Activated B cell treated with CpG ODN at 0.5 μM for 24 hours (primary cell): ENCODE measurements around the gene IGFL2. TPM values are rescaled to one million over a fixed set of nuclear protein-coding genes. Genes with fewer than 3 reads are reported as not detected.
"Not testable (repeated sequence)": the region's sequence is repeated elsewhere in the genome, so short reads cannot be mapped to it uniquely, and the experiment has no call there.

Experiments used
- ATAC-seq: fragments of 200-7000 bp; cut with Tn5 transposase; one replicate; pipeline ENCODE4 v1.10.0; 2021; ENCODE audit warnings: low read depth, mild to moderate bottlenecking, moderate library complexity
- CTCF ChIA-PET: fragments of 350-600 bp; sonication (Branson Sonifier 250); formaldehyde crosslinking; loops from one replicate; lab custom pipeline; 2021; ENCODE audit warnings: antibody characterized with exemption; lab: Charles Lee
- POLR2A ChIA-PET: fragments of 350-600 bp; sonication (Branson Sonifier 250); formaldehyde crosslinking; loops from one replicate; lab custom pipeline; 2021; ENCODE audit warnings: antibody characterized with exemption; lab: Charles Lee
- DNase-seq: peaks from one replicate; pipeline ENCODE4 v3.0.0; 2022
- H3K27ac Mint-ChIP-seq: one replicate; pipeline ENCODE4 v1.8.0; 2020; ENCODE audit warnings: mixed read lengths
- H3K27me3 Mint-ChIP-seq: one replicate; pipeline ENCODE4 v1.8.0; 2021; ENCODE audit warnings: mixed read lengths
- H3K36me3 Mint-ChIP-seq: one replicate; pipeline ENCODE4 v1.8.0; 2021; ENCODE audit warnings: low read depth, mixed read lengths
- H3K4me1 Mint-ChIP-seq: one replicate; pipeline ENCODE4 v1.8.0; 2021; ENCODE audit warnings: mixed read lengths
- H3K4me3 Mint-ChIP-seq: one replicate; pipeline ENCODE4 v1.8.0; 2020; ENCODE audit warnings: mild to moderate bottlenecking, mixed read lengths
- H3K9me3 Mint-ChIP-seq: one replicate; pipeline ENCODE4 v1.8.0; 2020; ENCODE audit warnings: mixed read lengths
- CTCF ChIP-seq: fragments of 200-600 bp; IDR thresholded peaks from one replicate; pipeline ENCODE4 v1.8.0; 2022; ENCODE audit warnings: antibody characterized with exemption, mild to moderate bottlenecking
- intact Hi-C: fragments of 100-400 bp; cut with micrococcal nuclease; formaldehyde crosslinking; loops from one replicate; pipeline ENCODE4 v1.15.1; 2024
- total RNA-seq: library from RNA; stranded (reverse); gene quantifications from 2 replicates; pipeline ENCODE4 v1.2.3, GENCODE V29; 2022

Gene IGFL2
- not detected in 2 replicates for total RNA-seq

- Mint-ChIP-seq H3K9me3 (no peaks in the 10 kb centered on the region), H3K27me3 (peaks cover 32% of the 10 kb centered on the region), H3K4me1 (no peaks in the 10 kb centered on the region), H3K27ac (no peak within 1 kb of the TSS), H3K4me3 (no peak within 1 kb of the TSS), H3K36me3 (no peaks in the 10 kb centered on the region)
- POLR2A ChIA-PET, result interaction anchor here (0.6 kb wide), 1 partner anchor 111 kb away, joined by 4 read pairs; no protein-coding TSS in a partner anchor
- intact Hi-C loops, result no loop called here
- no peak for ATAC-seq
- CTCF ChIA-PET, result no interaction called here
- no peak for DNase-seq
- no peak for TF ChIP-seq CTCF
Measured at GRCh38 chr19:46147791-46148288, at the start of gene IGFL2. TSS of gene IGFL2 (plus strand) at chr19:46148238. CDS start at chr19:46148279, 41 bp downstream.

GRCh38 chr19:46100344-46100743 is 47.7 kb upstream of the IGFL2 start:
- peaks cover 11% of the 10 kb centered on the region for H3K9me3 Mint-ChIP-seq
- H3K27ac Mint-ChIP-seq, result no peak overlapping the region
- TF ChIP-seq CTCF, result no peak
- H3K4me3 Mint-ChIP-seq, result no peak overlapping the region
- ChIA-PET CTCF (no interaction called here), POLR2A (no interaction called here)
- ATAC-seq, result no peak
- no peaks in the 10 kb centered on the region for H3K36me3 Mint-ChIP-seq
- intact Hi-C loops, result no loop called here
- H3K4me1 Mint-ChIP-seq, result no peaks in the 10 kb centered on the region
- peaks cover 23% of the 10 kb centered on the region for H3K27me3 Mint-ChIP-seq
- no peak for DNase-seq

GRCh38 chr19:46101293-46101692 is 46.7 kb upstream of the IGFL2 start:
- POLR2A ChIA-PET, result no interaction called here
- Mint-ChIP-seq H3K27me3 (peaks cover 19% of the 10 kb centered on the region), H3K27ac (no peak overlapping the region), H3K4me1 (no peaks in the 10 kb centered on the region), H3K4me3 (no peak overlapping the region), H3K9me3 (peaks cover 11% of the 10 kb centered on the region), H3K36me3 (no peaks in the 10 kb centered on the region)
- DNase-seq (no peak), ATAC-seq (no peak)
- CTCF ChIA-PET, result no interaction called here
- no peak for TF ChIP-seq CTCF
- intact Hi-C loops, result no loop called here

GRCh38 chr19:46102333-46102732 is 45.7 kb upstream of the IGFL2 start:
- H3K27me3 Mint-ChIP-seq, result peaks cover 11% of the 10 kb centered on the region
- CTCF ChIA-PET, H3K36me3 Mint-ChIP-seq, DNase-seq, ATAC-seq, H3K27ac Mint-ChIP-seq, POLR2A ChIA-PET, H3K4me1 Mint-ChIP-seq, H3K4me3 Mint-ChIP-seq, H3K9me3 Mint-ChIP-seq, intact Hi-C loops: not testable (repeated sequence)

GRCh38 chr19:46107371-46107770 is 40.7 kb upstream of the IGFL2 start:
- ChIA-PET POLR2A (no interaction called here), CTCF (no interaction called here)
- no peak for TF ChIP-seq CTCF
- H3K4me3 Mint-ChIP-seq, result no peak overlapping the region
- ATAC-seq, result no peak
- peaks cover 2% of the 10 kb centered on the region for H3K9me3 Mint-ChIP-seq
- H3K36me3 Mint-ChIP-seq, result no peaks in the 10 kb centered on the region
- no peak for DNase-seq
- intact Hi-C loops, result no loop called here
- H3K27ac Mint-ChIP-seq, result no peak overlapping the region
- no peaks in the 10 kb centered on the region for H3K4me1 Mint-ChIP-seq
- H3K27me3 Mint-ChIP-seq, result peaks cover 6% of the 10 kb centered on the region

GRCh38 chr19:46109876-46110275 is 38.2 kb upstream of the IGFL2 start:
- H3K27ac Mint-ChIP-seq, result no peak overlapping the region
- ChIA-PET POLR2A (no interaction called here), CTCF (no interaction called here)
- H3K9me3 Mint-ChIP-seq, result peaks cover 2% of the 10 kb centered on the region
- ATAC-seq, result no peak
- intact Hi-C loops, result no loop called here
- H3K27me3 Mint-ChIP-seq, result peaks cover 20% of the 10 kb centered on the region
- DNase-seq, result no peak
- H3K4me1 Mint-ChIP-seq, result no peaks in the 10 kb centered on the region
- H3K36me3 Mint-ChIP-seq, result no peaks in the 10 kb centered on the region
- TF ChIP-seq CTCF, result no peak
- H3K4me3 Mint-ChIP-seq, result no peak overlapping the region
